Measurements from ENCODE around the gene ANTXR1.

DNA sequence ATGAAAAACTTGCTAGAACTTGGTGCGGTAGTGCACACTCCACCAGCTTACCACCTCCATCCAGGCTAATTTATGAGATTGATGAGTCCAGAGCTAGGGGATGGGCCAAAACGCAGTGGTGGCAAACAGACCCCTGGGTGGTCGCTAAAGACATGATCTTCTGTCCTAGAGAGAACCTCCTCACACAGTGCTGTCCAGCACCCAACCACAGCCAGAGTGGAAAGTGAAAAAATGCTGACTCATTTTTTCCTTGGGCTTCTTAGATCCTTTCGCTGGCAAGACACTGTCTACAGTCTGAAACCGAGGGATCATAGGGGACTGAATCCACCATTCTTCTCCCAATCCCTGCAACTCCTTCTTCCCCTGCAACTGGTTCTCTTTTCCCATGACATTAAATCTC, 4.1 kb downstream of the ANTXR1 start:
- TF ChIP-seq, protein P1, sequence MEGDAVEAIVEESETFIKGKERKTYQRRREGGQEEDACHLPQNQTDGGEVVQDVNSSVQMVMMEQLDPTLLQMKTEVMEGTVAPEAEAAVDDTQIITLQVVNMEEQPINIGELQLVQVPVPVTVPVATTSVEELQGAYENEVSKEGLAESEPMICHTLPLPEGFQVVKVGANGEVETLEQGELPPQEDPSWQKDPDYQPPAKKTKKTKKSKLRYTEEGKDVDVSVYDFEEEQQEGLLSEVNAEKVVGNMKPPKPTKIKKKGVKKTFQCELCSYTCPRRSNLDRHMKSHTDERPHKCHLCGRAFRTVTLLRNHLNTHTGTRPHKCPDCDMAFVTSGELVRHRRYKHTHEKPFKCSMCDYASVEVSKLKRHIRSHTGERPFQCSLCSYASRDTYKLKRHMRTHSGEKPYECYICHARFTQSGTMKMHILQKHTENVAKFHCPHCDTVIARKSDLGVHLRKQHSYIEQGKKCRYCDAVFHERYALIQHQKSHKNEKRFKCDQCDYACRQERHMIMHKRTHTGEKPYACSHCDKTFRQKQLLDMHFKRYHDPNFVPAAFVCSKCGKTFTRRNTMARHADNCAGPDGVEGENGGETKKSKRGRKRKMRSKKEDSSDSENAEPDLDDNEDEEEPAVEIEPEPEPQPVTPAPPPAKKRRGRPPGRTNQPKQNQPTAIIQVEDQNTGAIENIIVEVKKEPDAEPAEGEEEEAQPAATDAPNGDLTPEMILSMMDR (IDR thresholded peaks at IDR 0.05), result no peak
- TF ChIP-seq POLR2A (IDR thresholded peaks at IDR 0.05), result no peak
